Neural progenitor cell (in vitro differentiated cells): Measurements from ENCODE around the gene PMFBP1.

Experiments
- EZH2 ChIP-seq: fragments of 200-600 bp; sonication (generic); IDR thresholded peaks from 2 replicates; pipeline ENCODE4 v1.6.1; 2017; ENCODE audit warnings: antibody characterized with exemption, mild to moderate bottlenecking, moderate library complexity
- TF ChIP-seq, protein P1 (sequence below): fragments of 200-600 bp; sonication (generic); IDR thresholded peaks from 2 replicates; pipeline ENCODE4 v1.5.1; 2017; ENCODE audit warnings: antibody characterized with exemption, mild to moderate bottlenecking

DNA sequence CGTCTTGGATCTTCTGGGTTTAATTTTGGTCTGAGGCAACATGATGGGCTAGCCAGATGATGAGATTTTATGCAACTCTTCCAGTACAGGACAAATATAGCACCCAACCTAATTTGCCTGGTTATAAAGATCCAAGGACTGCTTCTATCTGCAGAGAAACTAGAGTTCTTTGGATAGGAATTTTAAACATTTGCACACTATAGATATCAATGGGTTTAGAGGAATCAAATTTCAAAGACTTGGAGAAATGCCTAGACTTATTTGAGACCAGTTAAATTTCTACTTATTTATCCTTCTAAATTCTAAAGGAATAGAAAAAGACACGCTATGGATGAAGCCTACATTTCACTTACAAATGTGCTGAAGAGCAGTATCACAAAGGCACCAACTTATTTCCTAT is 12.6 kb downstream of the PMFBP1 start:
- no peak for TF ChIP-seq EZH2
- TF ChIP-seq, protein P1, sequence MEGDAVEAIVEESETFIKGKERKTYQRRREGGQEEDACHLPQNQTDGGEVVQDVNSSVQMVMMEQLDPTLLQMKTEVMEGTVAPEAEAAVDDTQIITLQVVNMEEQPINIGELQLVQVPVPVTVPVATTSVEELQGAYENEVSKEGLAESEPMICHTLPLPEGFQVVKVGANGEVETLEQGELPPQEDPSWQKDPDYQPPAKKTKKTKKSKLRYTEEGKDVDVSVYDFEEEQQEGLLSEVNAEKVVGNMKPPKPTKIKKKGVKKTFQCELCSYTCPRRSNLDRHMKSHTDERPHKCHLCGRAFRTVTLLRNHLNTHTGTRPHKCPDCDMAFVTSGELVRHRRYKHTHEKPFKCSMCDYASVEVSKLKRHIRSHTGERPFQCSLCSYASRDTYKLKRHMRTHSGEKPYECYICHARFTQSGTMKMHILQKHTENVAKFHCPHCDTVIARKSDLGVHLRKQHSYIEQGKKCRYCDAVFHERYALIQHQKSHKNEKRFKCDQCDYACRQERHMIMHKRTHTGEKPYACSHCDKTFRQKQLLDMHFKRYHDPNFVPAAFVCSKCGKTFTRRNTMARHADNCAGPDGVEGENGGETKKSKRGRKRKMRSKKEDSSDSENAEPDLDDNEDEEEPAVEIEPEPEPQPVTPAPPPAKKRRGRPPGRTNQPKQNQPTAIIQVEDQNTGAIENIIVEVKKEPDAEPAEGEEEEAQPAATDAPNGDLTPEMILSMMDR, result no peak
